ENCODE measurements around the gene DACH1.

Gene DACH1

DNA sequence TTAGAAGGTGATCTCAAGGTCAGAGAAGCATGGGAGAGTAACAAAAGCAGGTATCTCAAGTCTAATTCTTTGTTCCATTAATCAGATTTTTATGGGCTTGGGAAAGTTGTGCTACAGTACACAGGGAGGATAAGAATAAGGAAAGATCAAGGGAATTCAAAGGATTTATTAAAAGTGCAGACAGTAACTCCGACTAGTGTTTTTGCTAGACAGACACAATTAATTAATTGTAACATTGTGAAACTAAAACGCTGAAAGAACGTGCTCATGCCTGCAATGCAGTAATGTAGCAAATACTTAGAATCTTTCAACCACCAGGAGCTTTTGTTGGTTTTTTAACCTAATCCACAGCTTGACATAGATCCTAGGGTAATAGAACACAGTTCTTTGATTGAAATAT, 221.5 kb downstream of the DACH1 start:
- H3K4me1 ChIP-seq (ENCODE audit: control insufficient read depth, insufficient read depth, low read length): no peaks in the 10 kb centered on the region
- H3K36me3 ChIP-seq (ENCODE audit: control insufficient read depth in 2 of 2, insufficient read depth in 1 of 2, low read length in 2 of 2): no peaks in the 10 kb centered on the region
- H3K27ac ChIP-seq (ENCODE audit: extremely low read depth, low read depth, low read length): no peak overlapping the region
- no peak overlapping the region for H3K4me3 ChIP-seq (ENCODE audit: low read depth, low read length)
- H3K9me3 ChIP-seq (ENCODE audit: control insufficient read depth, insufficient read depth, low read depth, low read length): no peaks in the 10 kb centered on the region
- ChIA-PET CTCF (no interaction called here), POLR2A (no interaction called here)
- no peak for TF ChIP-seq ZNF626 (tag by site-specific recombination; IDR thresholded peaks at IDR 0.05)
- TF ChIP-seq, protein P1, sequence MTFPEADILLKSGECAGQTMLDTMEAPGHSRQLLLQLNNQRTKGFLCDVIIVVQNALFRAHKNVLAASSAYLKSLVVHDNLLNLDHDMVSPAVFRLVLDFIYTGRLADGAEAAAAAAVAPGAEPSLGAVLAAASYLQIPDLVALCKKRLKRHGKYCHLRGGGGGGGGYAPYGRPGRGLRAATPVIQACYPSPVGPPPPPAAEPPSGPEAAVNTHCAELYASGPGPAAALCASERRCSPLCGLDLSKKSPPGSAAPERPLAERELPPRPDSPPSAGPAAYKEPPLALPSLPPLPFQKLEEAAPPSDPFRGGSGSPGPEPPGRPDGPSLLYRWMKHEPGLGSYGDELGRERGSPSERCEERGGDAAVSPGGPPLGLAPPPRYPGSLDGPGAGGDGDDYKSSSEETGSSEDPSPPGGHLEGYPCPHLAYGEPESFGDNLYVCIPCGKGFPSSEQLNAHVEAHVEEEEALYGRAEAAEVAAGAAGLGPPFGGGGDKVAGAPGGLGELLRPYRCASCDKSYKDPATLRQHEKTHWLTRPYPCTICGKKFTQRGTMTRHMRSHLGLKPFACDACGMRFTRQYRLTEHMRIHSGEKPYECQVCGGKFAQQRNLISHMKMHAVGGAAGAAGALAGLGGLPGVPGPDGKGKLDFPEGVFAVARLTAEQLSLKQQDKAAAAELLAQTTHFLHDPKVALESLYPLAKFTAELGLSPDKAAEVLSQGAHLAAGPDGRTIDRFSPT (tag by site-specific recombination; IDR thresholded peaks at IDR 0.05): no peak
- TF ChIP-seq, protein P2, sequence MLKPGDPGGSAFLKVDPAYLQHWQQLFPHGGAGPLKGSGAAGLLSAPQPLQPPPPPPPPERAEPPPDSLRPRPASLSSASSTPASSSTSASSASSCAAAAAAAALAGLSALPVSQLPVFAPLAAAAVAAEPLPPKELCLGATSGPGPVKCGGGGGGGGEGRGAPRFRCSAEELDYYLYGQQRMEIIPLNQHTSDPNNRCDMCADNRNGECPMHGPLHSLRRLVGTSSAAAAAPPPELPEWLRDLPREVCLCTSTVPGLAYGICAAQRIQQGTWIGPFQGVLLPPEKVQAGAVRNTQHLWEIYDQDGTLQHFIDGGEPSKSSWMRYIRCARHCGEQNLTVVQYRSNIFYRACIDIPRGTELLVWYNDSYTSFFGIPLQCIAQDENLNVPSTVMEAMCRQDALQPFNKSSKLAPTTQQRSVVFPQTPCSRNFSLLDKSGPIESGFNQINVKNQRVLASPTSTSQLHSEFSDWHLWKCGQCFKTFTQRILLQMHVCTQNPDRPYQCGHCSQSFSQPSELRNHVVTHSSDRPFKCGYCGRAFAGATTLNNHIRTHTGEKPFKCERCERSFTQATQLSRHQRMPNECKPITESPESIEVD (tag by site-specific recombination; IDR thresholded peaks at IDR 0.05): peak; percentile 41; the same call in 1 of the 2 replicates

DNA sequence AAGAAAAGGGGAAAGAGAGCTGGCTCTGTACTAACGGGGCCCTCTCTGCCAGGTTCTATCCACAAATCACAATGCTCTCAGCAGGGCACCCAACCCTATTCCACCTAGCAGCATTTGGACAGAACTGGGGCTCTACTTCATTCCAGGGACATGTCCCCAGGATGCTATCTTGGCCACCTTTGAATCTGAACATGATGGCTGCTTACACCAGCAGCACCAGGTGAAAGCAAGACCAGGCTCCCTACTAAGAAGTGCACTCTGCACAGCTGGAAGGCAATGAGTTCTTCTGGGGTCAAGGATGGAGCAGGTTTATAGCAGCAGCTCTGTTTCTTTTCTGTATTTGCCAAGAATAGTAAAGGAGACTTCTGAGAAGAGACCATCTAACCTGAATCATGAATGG, 222.4 kb downstream of the DACH1 start:
- TF ChIP-seq ZIC2 (tag by site-specific recombination; IDR thresholded peaks at IDR 0.05): peak; percentile 80
- peak; percentile 15; the same call in 1 of the 2 replicates for TF ChIP-seq ZNF423 (tag by site-specific recombination; IDR thresholded peaks at IDR 0.05)
- TF ChIP-seq ZSCAN30 (tag by site-specific recombination; IDR thresholded peaks at IDR 0.05): peak; percentile 81
- TF ChIP-seq HOXA7 (CRISPR knock-in tag; IDR thresholded peaks at IDR 0.05; ENCODE audit: borderline replicate concordance): no peak
- TF ChIP-seq ZNF548 (tag by site-specific recombination; IDR thresholded peaks at IDR 0.05): no peak
- no peak for TF ChIP-seq ZNF776 (tag by site-specific recombination; IDR thresholded peaks at IDR 0.05; ENCODE audit: borderline replicate concordance)
- TF ChIP-seq TRIM28 (IDR thresholded peaks at IDR 0.05; ENCODE audit: borderline replicate concordance, low read length): peak; percentile 67; the same call in 1 of the 2 replicates
- no peak for TF ChIP-seq ZNF596 (tag by site-specific recombination; IDR thresholded peaks at IDR 0.05)
- no peak overlapping the region for H3K27ac ChIP-seq (ENCODE audit: extremely low read depth, low read depth, low read length)
- POLR2A ChIA-PET: no interaction called here
- CTCF ChIA-PET: no interaction called here
- H3K9me3 ChIP-seq (ENCODE audit: control insufficient read depth, insufficient read depth, low read depth, low read length): no peaks in the 10 kb centered on the region
- H3K4me3 ChIP-seq (ENCODE audit: low read depth, low read length): no peak overlapping the region
- no peaks in the 10 kb centered on the region for H3K36me3 ChIP-seq (ENCODE audit: control insufficient read depth in 2 of 2, insufficient read depth in 1 of 2, low read length in 2 of 2)
- H3K4me1 ChIP-seq (ENCODE audit: control insufficient read depth, insufficient read depth, low read length): no peaks in the 10 kb centered on the region

DNA sequence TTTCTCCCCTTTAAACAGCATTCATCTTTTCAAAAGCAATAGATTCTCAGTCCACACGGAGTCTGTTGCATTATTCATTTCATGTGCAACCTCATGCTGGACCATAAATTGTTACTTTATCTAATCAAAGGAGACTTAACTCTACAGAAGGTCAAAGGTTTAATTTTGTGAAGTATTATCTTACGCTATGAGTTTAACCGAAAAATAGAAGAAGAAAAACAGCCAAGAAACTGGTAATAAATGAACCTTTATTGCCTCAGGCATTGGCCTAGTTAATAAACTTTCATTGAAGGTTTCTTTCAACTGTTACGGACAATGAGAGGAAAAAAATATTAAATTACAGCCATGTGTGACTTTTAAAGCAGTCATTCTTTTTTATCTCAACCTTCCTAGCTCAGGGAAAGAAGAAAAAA, 223.6 kb downstream of the DACH1 start:
- Histone ChIP-seq H3K27ac (ENCODE audit: extremely low read depth, low read depth, low read length) (no peak overlapping the region), H3K36me3 (ENCODE audit: control insufficient read depth in 2 of 2, insufficient read depth in 1 of 2, low read length in 2 of 2) (no peaks in the 10 kb centered on the region), H3K9me3 (ENCODE audit: control insufficient read depth, insufficient read depth, low read depth, low read length) (no peaks in the 10 kb centered on the region), H3K4me1 (ENCODE audit: control insufficient read depth, insufficient read depth, low read length) (no peaks in the 10 kb centered on the region), H3K4me3 (ENCODE audit: low read depth, low read length) (no peak overlapping the region)
- CTCF ChIA-PET: no interaction called here
- POLR2A ChIA-PET: no interaction called here
- TF ChIP-seq GFI1B (tag by site-specific recombination; IDR thresholded peaks at IDR 0.05): no peak
- no peak for TF ChIP-seq ZNF146 (tag by site-specific recombination; IDR thresholded peaks at IDR 0.05)
- no peak for TF ChIP-seq ZNF221 (tag by site-specific recombination; IDR thresholded peaks at IDR 0.05; ENCODE audit: borderline replicate concordance)
- TF ChIP-seq, protein P2 (tag by site-specific recombination; IDR thresholded peaks at IDR 0.05): peak; percentile 95
- TF ChIP-seq FEZF1 (tag by site-specific recombination; IDR thresholded peaks at IDR 0.05): peak; percentile 75
- TF ChIP-seq KLF1 (tag by site-specific recombination; IDR thresholded peaks at IDR 0.05): no peak
- TF ChIP-seq IKZF3 (tag by site-specific recombination; IDR thresholded peaks at IDR 0.05): peak; percentile 25; the same call in 1 of the 2 replicates
- TF ChIP-seq ZNF843 (tag by site-specific recombination; IDR thresholded peaks at IDR 0.05): peak; percentile 89
- no peak for TF ChIP-seq ZNF138 (tag by site-specific recombination; IDR thresholded peaks at IDR 0.05; ENCODE audit: borderline replicate concordance)
- TF ChIP-seq ZNF664 (tag by site-specific recombination; IDR thresholded peaks at IDR 0.05): 0 out of 2 replicates have a peak, but pooled peaks have one; percentile 27
- TF ChIP-seq ZNF677 (tag by site-specific recombination; IDR thresholded peaks at IDR 0.05): no peak
- TF ChIP-seq HOXA7 (CRISPR knock-in tag; IDR thresholded peaks at IDR 0.05; ENCODE audit: borderline replicate concordance): no peak
- TF ChIP-seq ZNF660 (tag by site-specific recombination; IDR thresholded peaks at IDR 0.05): no peak
- no peak for TF ChIP-seq ZEB2 (tag by site-specific recombination; IDR thresholded peaks at IDR 0.05)
- TF ChIP-seq, protein P3, sequence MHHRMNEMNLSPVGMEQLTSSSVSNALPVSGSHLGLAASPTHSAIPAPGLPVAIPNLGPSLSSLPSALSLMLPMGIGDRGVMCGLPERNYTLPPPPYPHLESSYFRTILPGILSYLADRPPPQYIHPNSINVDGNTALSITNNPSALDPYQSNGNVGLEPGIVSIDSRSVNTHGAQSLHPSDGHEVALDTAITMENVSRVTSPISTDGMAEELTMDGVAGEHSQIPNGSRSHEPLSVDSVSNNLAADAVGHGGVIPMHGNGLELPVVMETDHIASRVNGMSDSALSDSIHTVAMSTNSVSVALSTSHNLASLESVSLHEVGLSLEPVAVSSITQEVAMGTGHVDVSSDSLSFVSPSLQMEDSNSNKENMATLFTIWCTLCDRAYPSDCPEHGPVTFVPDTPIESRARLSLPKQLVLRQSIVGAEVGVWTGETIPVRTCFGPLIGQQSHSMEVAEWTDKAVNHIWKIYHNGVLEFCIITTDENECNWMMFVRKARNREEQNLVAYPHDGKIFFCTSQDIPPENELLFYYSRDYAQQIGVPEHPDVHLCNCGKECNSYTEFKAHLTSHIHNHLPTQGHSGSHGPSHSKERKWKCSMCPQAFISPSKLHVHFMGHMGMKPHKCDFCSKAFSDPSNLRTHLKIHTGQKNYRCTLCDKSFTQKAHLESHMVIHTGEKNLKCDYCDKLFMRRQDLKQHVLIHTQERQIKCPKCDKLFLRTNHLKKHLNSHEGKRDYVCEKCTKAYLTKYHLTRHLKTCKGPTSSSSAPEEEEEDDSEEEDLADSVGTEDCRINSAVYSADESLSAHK (tag by site-specific recombination; IDR thresholded peaks at IDR 0.05): peak; percentile 60
